Tibial artery (tissue), 4 donors: ENCODE measurements around the gene RHOBTB3.

Experiments used
- DNase-seq, 2 donors: peaks; one replicate each; pipeline ENCODE4 v3.0.0-alpha.2; 2019
- H3K27ac ChIP-seq, 2 donors: fragments of 200-600 bp; sonication (generic) in 1 of 2; 1 replicate in 1 of 2; 2 replicates in 1 of 2; pipeline ENCODE4 v1.5.1; 2018 to 2019; ENCODE audit warnings: mild to moderate bottlenecking in 1 of 2
- H3K27me3 ChIP-seq, 2 donors: fragments of 200-600 bp; sonication (generic) in 1 of 2; one replicate each; pipeline versions ENCODE4 v1.5.1 to v1.6.0; 2016 to 2019
- H3K36me3 ChIP-seq, 3 donors: fragments of 200-600 bp; sonication (generic) in 2 of 3; one replicate each; pipeline ENCODE4 v1.5.1; 2016 to 2019; ENCODE audit warnings: mild to moderate bottlenecking in 2 of 3
- H3K4me1 ChIP-seq, 4 donors: fragments of 200-600 bp; sonication (generic) in 2 of 4; 1 replicate in 3 of 4; 2 replicates in 1 of 4; pipeline ENCODE4 v1.5.1; 2016 to 2019
- H3K4me3 ChIP-seq, 2 donors: fragments of 200-600 bp; sonication (generic) in 1 of 2; 1 replicate in 1 of 2; 2 replicates in 1 of 2; pipeline ENCODE4 v1.5.1; 2018 to 2019; ENCODE audit warnings: mild to moderate bottlenecking in 2 of 2
- H3K9me3 ChIP-seq, 3 donors: fragments of 200-600 bp; sonication (generic) in 1 of 3; one replicate each; pipeline ENCODE4 v1.5.1; 2016 to 2019
- intact Hi-C: fragments of 100-400 bp; cut with DNase I; formaldehyde crosslinking; loops from one replicate; pipeline ENCODE4 v1.15.0; 2023; ENCODE audit warnings: low total_unique reads
- TF ChIP-seq, protein P1 (sequence below), 2 experiments: fragments of 200-600 bp in 1 of 2; fragments of 450-650 bp in 1 of 2; IDR thresholded peaks; one replicate each; pipeline ENCODE4 v1.5.1; 2017 to 2019; ENCODE audit warnings: antibody characterized with exemption in 2 of 2, mild to moderate bottlenecking in 1 of 2, moderate library complexity in 1 of 2

The RHOBTB3 gene

DNA sequence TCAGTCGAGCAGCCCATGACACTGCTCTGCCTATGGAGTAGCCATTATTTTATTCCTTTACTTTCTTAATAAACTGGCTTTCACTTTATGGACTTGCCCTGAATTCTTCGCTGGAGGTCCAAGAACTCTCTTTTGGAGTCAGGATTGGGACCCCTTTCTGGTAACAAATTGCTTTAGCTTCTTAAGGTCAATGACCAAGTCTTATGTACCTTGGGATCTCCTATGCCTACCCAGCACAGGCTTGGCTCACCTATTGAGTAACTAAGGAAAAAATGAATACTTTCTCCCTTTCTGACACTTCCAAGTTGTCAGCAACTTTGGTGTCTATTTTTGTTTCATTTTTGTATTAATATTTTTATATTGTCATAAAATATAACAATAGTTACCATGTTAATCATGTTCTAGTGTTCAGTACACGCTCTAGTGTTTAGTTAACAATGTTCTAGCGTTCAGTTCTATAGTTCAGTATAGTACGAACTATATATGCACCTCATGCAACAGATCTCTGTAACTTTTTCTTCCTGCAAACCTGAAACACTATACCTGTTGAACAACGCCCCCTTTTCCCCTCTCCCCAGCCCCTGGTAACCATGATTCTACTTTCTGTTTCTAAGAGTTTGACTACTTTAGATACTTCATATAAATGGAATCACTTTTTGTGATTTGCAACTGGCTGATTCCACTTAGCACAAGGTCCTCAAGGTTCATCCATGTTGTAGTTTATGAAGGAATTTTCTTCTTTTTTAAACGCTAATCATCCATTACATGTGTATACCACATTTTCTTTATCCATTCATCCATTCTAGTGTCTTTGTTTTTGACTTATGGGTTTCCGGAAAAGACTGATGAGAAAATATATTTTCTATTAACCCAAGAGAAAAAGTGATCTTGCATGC is 1.8 kb upstream of the RHOBTB3 start:
- no peaks in the 10 kb centered on the region for H3K9me3 ChIP-seq
- no peak overlapping the region for H3K4me3 ChIP-seq
- peak overlapping the region in 1 of 2 donors; percentile 93 for H3K27ac ChIP-seq
- H3K27me3 ChIP-seq, result no peaks in the 10 kb centered on the region
- peaks cover 0 to 64% (median 16%) of the 10 kb centered on the region in 4 donors for H3K4me1 ChIP-seq
- H3K36me3 ChIP-seq, result no peaks in the 10 kb centered on the region
- no peak for DNase-seq
- TF ChIP-seq, protein P1, sequence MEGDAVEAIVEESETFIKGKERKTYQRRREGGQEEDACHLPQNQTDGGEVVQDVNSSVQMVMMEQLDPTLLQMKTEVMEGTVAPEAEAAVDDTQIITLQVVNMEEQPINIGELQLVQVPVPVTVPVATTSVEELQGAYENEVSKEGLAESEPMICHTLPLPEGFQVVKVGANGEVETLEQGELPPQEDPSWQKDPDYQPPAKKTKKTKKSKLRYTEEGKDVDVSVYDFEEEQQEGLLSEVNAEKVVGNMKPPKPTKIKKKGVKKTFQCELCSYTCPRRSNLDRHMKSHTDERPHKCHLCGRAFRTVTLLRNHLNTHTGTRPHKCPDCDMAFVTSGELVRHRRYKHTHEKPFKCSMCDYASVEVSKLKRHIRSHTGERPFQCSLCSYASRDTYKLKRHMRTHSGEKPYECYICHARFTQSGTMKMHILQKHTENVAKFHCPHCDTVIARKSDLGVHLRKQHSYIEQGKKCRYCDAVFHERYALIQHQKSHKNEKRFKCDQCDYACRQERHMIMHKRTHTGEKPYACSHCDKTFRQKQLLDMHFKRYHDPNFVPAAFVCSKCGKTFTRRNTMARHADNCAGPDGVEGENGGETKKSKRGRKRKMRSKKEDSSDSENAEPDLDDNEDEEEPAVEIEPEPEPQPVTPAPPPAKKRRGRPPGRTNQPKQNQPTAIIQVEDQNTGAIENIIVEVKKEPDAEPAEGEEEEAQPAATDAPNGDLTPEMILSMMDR (IDR thresholded peaks at IDR 0.05), result no peak
- intact Hi-C loops, result loop anchor here (5.0 kb wide), 2 partner anchors 67 to 82 kb away; partner anchors contain the start of gene RFESD

DNA sequence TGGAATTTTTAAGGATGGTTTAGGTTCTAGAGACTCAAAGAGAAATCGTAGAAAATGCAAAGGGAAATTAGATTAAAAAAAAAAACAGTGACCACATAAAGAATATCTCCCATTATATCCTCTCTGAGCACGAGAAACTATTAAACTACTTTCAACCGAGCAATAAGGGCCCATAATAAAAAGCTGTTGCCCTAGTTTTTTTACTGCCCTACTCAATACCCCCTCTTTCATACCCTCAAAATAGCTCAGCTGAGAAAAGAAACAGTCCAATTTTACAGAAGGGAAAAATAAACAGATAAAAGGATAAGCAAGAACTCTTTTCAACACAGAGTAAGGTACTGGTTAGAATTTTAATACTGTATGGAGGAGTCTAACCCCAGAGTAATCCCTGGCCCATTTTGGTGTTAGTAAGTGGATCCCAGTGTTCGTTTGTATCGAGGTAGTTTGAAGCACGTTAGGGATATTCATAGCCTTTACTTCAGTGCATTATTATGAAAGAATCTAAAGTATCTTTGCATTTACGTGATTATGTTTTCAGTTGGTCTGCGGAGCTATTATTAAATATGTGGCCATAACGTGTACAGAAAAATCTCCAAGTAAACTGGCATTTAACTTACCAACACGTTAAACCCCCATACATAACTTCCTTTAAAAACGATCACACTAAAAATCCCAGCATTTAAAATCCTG is 980 bp upstream of the RHOBTB3 start:
- Histone ChIP-seq H3K27me3 (no peaks in the 10 kb centered on the region), H3K27ac (peak overlapping the region; percentile 93 to 99), H3K36me3 (no peaks in the 10 kb centered on the region), H3K9me3 (no peaks in the 10 kb centered on the region), H3K4me1 (peaks cover 0 to 68% (median 20%) of the 10 kb centered on the region in 4 donors), H3K4me3 (peak overlapping the region; percentile 79 to 96)
- DNase-seq, result no peak
- intact Hi-C loops, result loop anchor here (5.0 kb wide), 2 partner anchors 68 to 83 kb away; partner anchors contain the start of gene RFESD
- TF ChIP-seq, protein P1 (IDR thresholded peaks at IDR 0.05), result no peak

DNA sequence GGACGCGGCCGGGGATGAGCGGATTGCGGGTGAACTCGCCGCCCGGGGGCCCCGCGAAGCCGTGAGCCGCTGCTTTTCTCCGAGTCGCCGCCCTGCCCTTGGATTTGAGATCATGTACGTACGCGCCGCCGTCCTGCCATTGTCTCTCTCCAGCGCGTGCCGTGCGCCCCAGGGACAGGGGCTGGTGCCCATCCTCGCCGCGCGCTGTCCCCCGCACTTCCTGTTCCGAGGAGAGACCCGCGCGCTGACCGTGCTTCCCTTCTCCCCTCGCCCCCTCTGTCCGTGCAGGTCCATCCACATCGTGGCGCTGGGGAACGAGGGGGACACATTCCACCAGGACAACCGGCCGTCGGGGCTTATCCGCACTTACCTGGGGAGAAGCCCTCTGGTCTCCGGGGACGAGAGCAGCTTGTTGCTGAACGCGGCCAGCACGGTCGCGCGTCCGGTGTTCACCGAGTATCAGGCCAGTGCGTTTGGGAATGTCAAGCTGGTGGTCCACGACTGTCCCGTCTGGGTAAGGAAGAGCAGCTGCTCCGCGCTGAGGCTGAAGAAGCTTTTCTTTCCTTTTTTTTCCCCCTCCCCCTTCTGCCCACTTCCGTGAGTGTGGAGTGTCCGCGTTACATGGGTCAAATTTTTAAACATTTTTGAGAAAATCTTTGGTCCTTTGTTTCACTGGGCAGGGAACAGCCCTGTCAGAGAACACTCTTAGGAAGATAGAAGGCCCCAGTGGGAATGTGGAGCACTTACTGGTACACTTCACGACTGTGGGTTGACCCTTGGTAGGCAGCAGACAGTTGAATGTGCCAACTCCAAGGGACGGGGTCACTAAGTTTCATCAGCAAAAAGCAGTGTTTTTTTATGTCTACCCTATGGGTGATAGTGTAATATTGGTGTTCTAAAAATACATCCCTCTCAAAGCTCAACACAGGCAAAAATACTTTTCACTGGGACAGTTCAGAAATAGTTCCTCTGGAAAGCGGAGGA is 727 bp downstream of the RHOBTB3 start:
- no peaks in the 10 kb centered on the region for H3K27me3 ChIP-seq
- H3K36me3 ChIP-seq, result no peaks in the 10 kb centered on the region
- peak; percentile 46 to 77 for DNase-seq
- H3K4me1 ChIP-seq, result peaks cover 0 to 54% (median 17%) of the 10 kb centered on the region in 4 donors
- H3K4me3 ChIP-seq, result peak overlapping the region; percentile 79 to 96
- TF ChIP-seq, protein P1 (IDR thresholded peaks at IDR 0.05), result peak in 1 of 2 experiments; percentile 6
- intact Hi-C loops, result loop anchor here (5.0 kb wide), 2 partner anchors 70 to 85 kb away; partner anchors contain the start of gene RFESD
- no peaks in the 10 kb centered on the region for H3K9me3 ChIP-seq
- H3K27ac ChIP-seq, result peak overlapping the region; percentile 93 to 99

DNA sequence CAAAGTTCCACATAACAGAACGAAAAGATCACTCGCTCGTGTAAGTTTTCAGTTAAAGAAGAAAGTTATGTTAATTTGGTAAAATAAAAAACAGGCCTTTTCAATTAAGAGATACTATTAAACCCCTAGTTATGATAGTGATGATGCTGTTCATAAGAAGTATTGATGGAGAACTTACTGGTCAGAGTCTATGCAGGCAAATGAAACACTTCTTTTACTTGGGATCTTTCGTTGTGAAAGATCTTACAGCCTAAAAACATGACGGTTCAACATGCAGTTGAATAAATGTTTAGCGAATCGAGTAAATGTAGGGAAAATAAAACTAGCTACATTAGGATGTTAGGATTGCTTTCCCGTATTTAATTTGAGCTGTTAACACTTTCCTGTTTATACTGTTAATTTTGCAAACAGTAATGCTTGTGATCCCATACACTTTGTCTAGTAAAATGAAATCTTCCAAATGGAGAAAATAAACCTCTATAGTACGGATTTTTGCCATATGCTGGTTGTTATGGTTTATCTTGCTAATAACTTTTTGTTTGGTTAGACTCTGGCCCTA is 2.0 kb downstream of the RHOBTB3 start:
- peaks cover 0 to 41% (median 13%) of the 10 kb centered on the region in 4 donors for H3K4me1 ChIP-seq
- H3K36me3 ChIP-seq, result no peaks in the 10 kb centered on the region
- H3K4me3 ChIP-seq, result peak overlapping the region; percentile 79 to 96
- peak overlapping the region in 1 of 2 donors; percentile 93 for H3K27ac ChIP-seq
- intact Hi-C loops, result loop anchor here (5.0 kb wide), 2 partner anchors 71 to 86 kb away; partner anchors contain the start of gene RFESD
- no peaks in the 10 kb centered on the region for H3K9me3 ChIP-seq
- no peaks in the 10 kb centered on the region for H3K27me3 ChIP-seq
- TF ChIP-seq, protein P1 (IDR thresholded peaks at IDR 0.05), result no peak
- DNase-seq, result no peak
